Measurements from ENCODE around the gene PLOD3. TPM values are rescaled to one million over a fixed set of nuclear protein-coding genes. Genes with fewer than 3 reads are reported as not detected.

The PLOD3 gene
- total RNA-seq, 2 donors from 2014 or later: 53.9 to 65.5 TPM

DNA sequence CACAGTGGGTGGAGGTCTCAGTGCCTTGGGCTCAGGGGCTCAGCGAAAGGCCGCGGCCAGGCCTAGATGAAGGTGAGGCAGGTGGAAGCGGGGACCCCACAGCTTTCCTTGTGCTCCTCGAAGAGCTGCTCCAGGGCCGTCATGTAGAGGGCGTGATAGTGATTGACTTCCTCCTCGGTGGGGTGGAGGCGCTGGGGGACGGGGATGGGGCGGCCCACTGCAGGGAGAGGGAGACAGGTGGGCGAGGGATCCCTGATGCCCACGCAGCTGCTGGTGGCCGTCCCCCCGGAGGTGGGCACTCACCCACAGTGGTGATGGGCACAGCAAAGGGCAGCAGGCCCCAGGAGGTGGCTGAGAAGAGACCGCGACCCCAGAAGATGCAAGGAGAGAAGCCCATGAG is 21.5 kb downstream of the PLOD3 start:
- 93 to 98% methylated on average over 12 to 17 of the region's 17 CpGs for WGBS, 2 experiments (ENCODE audit: insufficient coverage in 1 of 2, insufficient read length in 1 of 2)
- peaks cover 2% of the 10 kb centered on the region for H3K4me1 ChIP-seq (ENCODE audit: control insufficient read depth, insufficient read depth, low read length)
- TF ChIP-seq, protein P1, sequence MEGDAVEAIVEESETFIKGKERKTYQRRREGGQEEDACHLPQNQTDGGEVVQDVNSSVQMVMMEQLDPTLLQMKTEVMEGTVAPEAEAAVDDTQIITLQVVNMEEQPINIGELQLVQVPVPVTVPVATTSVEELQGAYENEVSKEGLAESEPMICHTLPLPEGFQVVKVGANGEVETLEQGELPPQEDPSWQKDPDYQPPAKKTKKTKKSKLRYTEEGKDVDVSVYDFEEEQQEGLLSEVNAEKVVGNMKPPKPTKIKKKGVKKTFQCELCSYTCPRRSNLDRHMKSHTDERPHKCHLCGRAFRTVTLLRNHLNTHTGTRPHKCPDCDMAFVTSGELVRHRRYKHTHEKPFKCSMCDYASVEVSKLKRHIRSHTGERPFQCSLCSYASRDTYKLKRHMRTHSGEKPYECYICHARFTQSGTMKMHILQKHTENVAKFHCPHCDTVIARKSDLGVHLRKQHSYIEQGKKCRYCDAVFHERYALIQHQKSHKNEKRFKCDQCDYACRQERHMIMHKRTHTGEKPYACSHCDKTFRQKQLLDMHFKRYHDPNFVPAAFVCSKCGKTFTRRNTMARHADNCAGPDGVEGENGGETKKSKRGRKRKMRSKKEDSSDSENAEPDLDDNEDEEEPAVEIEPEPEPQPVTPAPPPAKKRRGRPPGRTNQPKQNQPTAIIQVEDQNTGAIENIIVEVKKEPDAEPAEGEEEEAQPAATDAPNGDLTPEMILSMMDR (conservative IDR thresholded peaks at IDR 0.05): no peak
- H3K27me3 ChIP-seq (ENCODE audit: control insufficient read depth, insufficient read depth, low read length, poor library complexity, severe bottlenecking): no peaks in the 10 kb centered on the region
- H3K9me3 ChIP-seq (ENCODE audit: control insufficient read depth, low read length): no peaks in the 10 kb centered on the region
- peaks cover 5% of the 10 kb centered on the region for H3K4me1 Mint-ChIP-seq
- H3K36me3 Mint-ChIP-seq (ENCODE audit: low read depth): no peaks in the 10 kb centered on the region
- no peak overlapping the region for H3K27ac Mint-ChIP-seq
- no peaks in the 10 kb centered on the region for H3K9me3 Mint-ChIP-seq
- DNase-seq: no peak
- no peak overlapping the region for H3K4me3 ChIP-seq (ENCODE audit: low read length)
- H3K9ac ChIP-seq (ENCODE audit: extremely low read depth, low read length, poor library complexity, severe bottlenecking): no peak overlapping the region
- no peak overlapping the region for H3K4me3 Mint-ChIP-seq
- H3K36me3 ChIP-seq (ENCODE audit: control insufficient read depth, insufficient read depth, low read length): no peaks in the 10 kb centered on the region
- no peak overlapping the region for H3K27ac ChIP-seq (ENCODE audit: low read depth, low read length)
- peaks cover 14% of the 10 kb centered on the region for H3K27me3 Mint-ChIP-seq (ENCODE audit: insufficient read depth)

DNA sequence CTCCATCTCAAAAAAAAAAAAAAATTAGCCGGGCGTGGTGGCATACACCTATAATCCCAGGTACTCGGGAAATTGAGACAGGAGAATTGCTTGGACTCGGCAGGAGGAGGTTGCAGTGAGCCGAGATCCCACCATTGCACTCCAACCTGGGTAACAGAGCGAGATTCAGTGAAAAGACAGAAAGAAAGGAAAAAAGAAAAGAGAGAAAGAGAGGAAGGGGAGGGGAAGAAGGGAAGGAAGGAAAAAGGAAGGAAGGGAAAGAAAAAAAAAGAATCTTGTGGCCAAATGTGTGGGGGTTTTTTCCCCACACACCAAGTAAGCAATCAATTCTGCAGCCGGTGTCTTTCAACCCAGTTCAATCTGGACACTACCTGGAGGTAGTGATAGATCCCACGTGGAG is 28.3 kb downstream of the PLOD3 start:
- 80 to 86% methylated on average over 5 to 8 of the region's 8 CpGs for WGBS, 2 experiments (ENCODE audit: insufficient coverage in 1 of 2, insufficient read length in 1 of 2)
- no peaks in the 10 kb centered on the region for H3K36me3 ChIP-seq (ENCODE audit: control insufficient read depth, insufficient read depth, low read length)
- H3K9ac ChIP-seq (ENCODE audit: extremely low read depth, low read length, poor library complexity, severe bottlenecking): no peak overlapping the region
- H3K4me3 Mint-ChIP-seq: no peak overlapping the region
- no peak overlapping the region for H3K27ac Mint-ChIP-seq
- peaks cover 20% of the 10 kb centered on the region for H3K27me3 Mint-ChIP-seq (ENCODE audit: insufficient read depth)
- H3K36me3 Mint-ChIP-seq (ENCODE audit: low read depth): no peaks in the 10 kb centered on the region
- no peak for DNase-seq
- H3K4me3 ChIP-seq (ENCODE audit: low read length): no peak overlapping the region
- no peaks in the 10 kb centered on the region for H3K4me1 ChIP-seq (ENCODE audit: control insufficient read depth, insufficient read depth, low read length)
- H3K27ac ChIP-seq (ENCODE audit: low read depth, low read length): no peak overlapping the region
- TF ChIP-seq, protein P1 (conservative IDR thresholded peaks at IDR 0.05): no peak
- no peaks in the 10 kb centered on the region for H3K9me3 Mint-ChIP-seq
- peaks cover 4% of the 10 kb centered on the region for H3K27me3 ChIP-seq (ENCODE audit: control insufficient read depth, insufficient read depth, low read length, poor library complexity, severe bottlenecking)
- no peaks in the 10 kb centered on the region for H3K4me1 Mint-ChIP-seq
- H3K9me3 ChIP-seq (ENCODE audit: control insufficient read depth, low read length): no peaks in the 10 kb centered on the region

DNA sequence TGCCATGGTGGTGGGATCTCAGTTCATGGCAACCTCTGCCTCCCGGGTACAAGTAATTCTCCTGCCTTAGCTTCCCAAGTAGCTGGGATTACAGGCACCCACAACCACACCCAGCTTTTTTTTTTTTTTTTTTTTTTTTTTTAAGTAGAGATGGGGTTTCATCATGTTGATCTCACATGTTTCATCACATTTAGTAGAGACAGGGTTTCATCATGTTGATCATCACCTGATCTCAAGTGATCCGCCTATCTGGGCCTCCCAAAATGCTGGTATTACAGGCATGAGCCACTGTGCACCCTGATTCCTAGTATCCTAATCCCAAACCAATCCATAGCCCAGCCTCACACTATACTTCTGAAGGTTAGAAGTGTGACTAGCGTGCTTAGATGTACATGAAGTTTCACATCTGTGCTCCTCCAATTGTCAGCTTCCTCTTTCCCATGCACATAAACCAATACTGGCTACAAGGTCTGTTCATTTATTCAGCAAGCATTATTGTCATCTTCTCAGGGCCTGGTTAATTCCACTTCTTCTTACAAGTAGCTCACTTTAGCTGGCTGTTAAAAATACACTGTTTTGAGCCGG is 30.4 kb downstream of the PLOD3 start:
- WGBS, 2 experiments (ENCODE audit: insufficient coverage in 1 of 2, insufficient read length in 1 of 2): 92% methylated on average over 2 to 4 of the region's 4 CpGs
- no peak overlapping the region for H3K27ac ChIP-seq (ENCODE audit: low read depth, low read length)

More for the DNA sequence above, 30.4 kb downstream of the PLOD3 start:
- DNase-seq: no peak
- H3K9me3 ChIP-seq (ENCODE audit: control insufficient read depth, low read length): no peaks in the 10 kb centered on the region
- TF ChIP-seq, protein P1 (conservative IDR thresholded peaks at IDR 0.05): no peak
- peaks cover 4% of the 10 kb centered on the region for H3K27me3 ChIP-seq (ENCODE audit: control insufficient read depth, insufficient read depth, low read length, poor library complexity, severe bottlenecking)
- peaks cover 27% of the 10 kb centered on the region for H3K27me3 Mint-ChIP-seq (ENCODE audit: insufficient read depth)
- peaks cover 3% of the 10 kb centered on the region for H3K4me1 Mint-ChIP-seq
- H3K4me3 ChIP-seq (ENCODE audit: low read length): no peak overlapping the region
- no peaks in the 10 kb centered on the region for H3K9me3 Mint-ChIP-seq
- H3K27ac Mint-ChIP-seq: no peak overlapping the region
- no peaks in the 10 kb centered on the region for H3K4me1 ChIP-seq (ENCODE audit: control insufficient read depth, insufficient read depth, low read length)
- H3K4me3 Mint-ChIP-seq: no peak overlapping the region
- no peaks in the 10 kb centered on the region for H3K36me3 Mint-ChIP-seq (ENCODE audit: low read depth)
- H3K9ac ChIP-seq (ENCODE audit: extremely low read depth, low read length, poor library complexity, severe bottlenecking): no peak overlapping the region
- H3K36me3 ChIP-seq (ENCODE audit: control insufficient read depth, insufficient read depth, low read length): no peaks in the 10 kb centered on the region
